Right lobe of liver (tissue), 4 donors: ENCODE results near the gene UTP18.

Experiments
- POLR2A ChIP-seq: fragments of 450-650 bp; IDR thresholded peaks from one replicate; pipeline ENCODE4 v1.6.1; 2017; ENCODE audit warnings: antibody characterized with exemption, mild to moderate bottlenecking
- TF ChIP-seq, protein P1 (sequence below), 4 donors: fragments of 200-600 bp in 3 of 4; fragments of 450-650 bp in 1 of 4; IDR thresholded peaks; one replicate each; pipeline versions ENCODE4 v1.5.1 to v1.8.0; 2016 to 2022; ENCODE audit warnings: antibody characterized with exemption in 4 of 4, mild to moderate bottlenecking in 2 of 4
- donor health status: DM: no; HTN: no; CAD: no.
- donor health status: DM: no; HTN: no; CAD: no.
- donor health status: DM: no; HTN: yes; CAD: no.

DNA sequence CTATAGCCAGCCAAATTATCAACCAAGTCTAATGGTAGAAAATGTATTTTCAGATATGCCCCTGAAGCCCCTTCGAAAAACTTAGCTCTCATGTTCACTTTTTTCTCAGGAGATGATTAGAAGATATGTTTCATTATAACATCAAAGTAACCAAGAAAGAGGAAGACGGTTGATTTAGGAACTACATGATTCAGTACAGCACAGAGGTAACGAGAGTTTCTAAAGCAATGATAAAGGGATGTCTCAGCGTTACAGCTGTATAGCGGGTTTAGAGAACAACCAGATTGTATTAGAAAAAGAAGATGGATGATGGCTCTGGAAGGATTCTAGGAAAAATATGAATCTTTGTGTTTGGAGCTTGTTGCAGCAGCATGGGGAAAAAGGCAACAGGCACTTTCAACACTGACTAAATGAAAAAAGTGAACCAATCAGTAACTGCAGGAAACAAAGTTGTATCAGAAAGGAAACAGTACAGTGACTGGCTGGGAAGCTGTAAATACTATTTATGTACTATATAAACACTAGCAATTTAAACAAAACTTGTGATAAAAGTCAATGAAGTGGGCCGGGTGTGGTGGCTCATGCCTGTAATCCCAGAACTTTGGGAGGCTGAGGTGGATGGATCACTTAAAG lies 22.0 kb upstream of the UTP18 start:
- TF ChIP-seq, protein P1, sequence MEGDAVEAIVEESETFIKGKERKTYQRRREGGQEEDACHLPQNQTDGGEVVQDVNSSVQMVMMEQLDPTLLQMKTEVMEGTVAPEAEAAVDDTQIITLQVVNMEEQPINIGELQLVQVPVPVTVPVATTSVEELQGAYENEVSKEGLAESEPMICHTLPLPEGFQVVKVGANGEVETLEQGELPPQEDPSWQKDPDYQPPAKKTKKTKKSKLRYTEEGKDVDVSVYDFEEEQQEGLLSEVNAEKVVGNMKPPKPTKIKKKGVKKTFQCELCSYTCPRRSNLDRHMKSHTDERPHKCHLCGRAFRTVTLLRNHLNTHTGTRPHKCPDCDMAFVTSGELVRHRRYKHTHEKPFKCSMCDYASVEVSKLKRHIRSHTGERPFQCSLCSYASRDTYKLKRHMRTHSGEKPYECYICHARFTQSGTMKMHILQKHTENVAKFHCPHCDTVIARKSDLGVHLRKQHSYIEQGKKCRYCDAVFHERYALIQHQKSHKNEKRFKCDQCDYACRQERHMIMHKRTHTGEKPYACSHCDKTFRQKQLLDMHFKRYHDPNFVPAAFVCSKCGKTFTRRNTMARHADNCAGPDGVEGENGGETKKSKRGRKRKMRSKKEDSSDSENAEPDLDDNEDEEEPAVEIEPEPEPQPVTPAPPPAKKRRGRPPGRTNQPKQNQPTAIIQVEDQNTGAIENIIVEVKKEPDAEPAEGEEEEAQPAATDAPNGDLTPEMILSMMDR (IDR thresholded peaks at IDR 0.05) = no peak
- no peak for TF ChIP-seq POLR2A
